Skeletal muscle cell (primary cell): Measurements from ENCODE around the gene AKR1A1.
A peak's percentile ranks its signal among the peaks of the same experiment; 100 is the strongest.
"Not testable (repeated sequence)": the region's sequence is repeated elsewhere in the genome, so short reads cannot be mapped to it uniquely, and the experiment has no call there.

ENCODE experiments used
- DNase-seq: peaks from one replicate; pipeline ENCODE4 v3.0.0-alpha.2; 2010; ENCODE audit warnings: low read depth
- H3K4me3 ChIP-seq: 2 replicates; pipeline ENCODE4 v1.5.1; 2011; ENCODE audit warnings: low read depth, mild to moderate bottlenecking, control low read depth, low read length, moderate library complexity

Gene AKR1A1

DNA sequence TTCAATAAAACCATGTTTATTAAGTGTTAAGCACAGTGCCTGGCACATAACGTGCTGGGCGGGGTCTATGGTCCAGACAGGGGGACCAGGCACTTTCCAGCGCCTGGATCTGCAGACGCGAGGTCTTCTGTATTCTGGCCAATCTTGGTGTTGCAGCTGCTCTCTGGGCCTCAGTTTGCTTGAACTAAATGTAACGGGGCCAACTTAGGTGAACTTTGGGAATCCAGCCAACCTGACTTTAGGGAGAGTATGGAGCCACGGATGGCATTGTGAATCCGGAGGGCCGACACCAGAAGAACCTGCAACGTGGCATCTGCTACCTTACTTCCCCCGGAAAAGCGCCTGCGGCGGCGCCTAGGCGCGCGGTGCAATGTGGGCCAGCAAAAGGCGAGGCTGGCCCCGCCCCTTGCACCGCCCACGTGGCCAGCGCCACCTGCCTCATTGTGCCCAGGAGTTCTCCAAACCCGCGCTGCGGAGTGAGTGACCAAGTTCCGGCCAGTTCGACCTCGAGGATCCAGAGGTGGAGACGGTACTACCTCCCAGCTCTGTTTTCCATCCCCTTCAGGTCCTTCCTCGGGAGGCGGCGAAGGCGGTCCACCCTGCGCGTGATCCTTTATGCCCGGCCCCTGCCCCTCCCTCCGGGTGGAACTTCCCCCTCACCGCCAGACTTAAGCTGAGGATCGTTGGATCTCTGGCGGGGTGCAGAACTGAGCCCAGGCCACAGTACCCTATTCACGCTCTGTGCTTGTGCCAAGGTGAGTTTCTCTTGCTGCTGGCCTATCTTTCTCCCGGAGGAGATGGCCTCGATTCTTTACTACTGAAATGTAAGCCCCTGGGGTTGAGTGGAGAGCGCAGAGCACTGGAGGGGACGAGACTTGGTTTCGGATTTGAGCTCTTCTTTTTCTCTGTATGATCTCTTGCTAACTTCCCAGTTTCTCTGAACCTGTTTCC lies at the start of gene AKR1A1:
Gene AKR1A1, plus strand, starts transcription at position 426 of the 951 bp plus-strand sequence. CDS start 10,969 bp downstream, outside the sequence.
- peak; percentile 49 for DNase-seq
- peak within 1 kb of the TSS; percentile 74 for H3K4me3 ChIP-seq

DNA sequence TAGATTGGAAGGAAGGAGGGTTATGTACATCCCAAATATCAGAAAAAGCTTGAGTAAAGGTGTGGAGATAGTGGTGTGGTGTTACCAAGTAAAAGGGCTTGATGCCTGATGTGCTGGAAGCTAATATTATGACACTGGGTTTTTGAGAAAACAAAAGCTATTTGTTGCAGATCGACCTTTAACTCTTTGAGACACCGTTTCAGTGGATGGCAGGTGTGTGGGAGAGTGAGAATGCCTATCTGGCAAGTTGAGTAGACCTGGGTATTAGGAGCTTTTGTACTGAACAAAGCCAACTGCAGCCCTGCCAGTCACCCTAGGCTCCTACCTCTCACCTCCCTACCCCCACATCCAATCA lies 49.1 kb upstream of the AKR1A1 start:
- no peak for DNase-seq

DNA sequence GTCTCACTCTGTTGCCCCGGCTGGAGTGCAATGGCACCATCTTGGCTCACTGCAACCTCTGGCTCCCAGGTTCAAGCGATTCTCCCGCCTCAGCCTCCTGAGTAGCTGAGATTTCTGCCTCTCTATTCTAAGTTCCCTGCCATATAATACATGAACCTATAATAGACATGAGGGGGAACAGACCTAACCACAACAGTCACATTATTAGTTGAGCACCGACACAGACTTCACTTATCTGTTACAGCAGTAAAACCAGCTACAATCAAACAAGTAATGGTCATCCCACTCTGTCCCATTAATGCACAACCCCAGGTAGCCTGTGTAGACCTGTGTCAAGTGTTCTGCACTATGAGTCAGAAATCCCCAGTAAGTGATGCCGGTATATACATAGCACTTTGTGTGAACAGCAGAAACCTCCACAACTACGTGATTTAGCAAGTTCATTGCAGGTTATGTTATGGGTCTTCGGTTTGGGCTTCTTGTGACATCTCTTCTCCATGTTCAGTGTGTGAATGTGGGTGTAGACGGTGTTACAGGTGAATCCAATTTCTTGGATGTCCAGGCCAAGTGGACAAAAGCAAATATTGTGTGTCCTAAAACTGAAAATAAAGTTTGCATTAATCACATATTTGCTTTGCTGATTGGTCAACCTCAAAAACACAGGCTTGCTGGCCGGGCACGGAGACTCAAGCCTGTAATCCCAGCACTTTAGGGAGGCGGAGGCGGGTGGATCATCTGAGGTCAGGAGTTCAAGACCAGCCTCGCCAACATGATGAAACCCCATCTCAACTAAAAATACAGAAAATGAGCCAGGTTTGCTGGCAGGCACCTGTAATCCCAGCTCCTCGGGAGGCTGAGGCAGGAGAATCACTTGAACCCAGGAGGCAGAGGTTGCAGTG lies 46.9 kb upstream of the AKR1A1 start:
- H3K4me3 ChIP-seq, result no peak overlapping the region
- DNase-seq, result no peak

More for the DNA sequence above, 49.1 kb upstream of the AKR1A1 start:
- H3K4me3 ChIP-seq, result no peak overlapping the region

DNA sequence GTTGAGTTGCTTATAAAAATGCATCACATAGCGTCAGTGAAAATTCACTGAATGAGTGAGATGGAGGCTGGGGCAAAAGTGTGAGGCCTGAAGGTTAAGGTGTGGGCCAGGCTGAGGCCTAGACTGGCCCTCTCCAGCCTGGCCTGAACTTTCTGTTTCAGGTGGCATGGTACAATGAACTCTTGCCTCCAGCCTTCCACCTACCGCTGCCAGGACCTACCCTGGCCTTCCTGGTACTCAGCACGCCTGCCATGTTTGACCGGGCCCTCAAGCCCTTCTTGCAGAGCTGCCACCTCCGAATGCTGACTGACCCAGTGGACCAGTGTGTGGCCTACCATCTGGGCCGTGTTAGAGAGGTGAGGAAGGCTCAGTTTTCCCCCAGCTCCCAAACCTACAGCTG lies 43.4 kb upstream of the AKR1A1 start:
- H3K4me3 ChIP-seq, result no peak overlapping the region
- DNase-seq, result no peak

DNA sequence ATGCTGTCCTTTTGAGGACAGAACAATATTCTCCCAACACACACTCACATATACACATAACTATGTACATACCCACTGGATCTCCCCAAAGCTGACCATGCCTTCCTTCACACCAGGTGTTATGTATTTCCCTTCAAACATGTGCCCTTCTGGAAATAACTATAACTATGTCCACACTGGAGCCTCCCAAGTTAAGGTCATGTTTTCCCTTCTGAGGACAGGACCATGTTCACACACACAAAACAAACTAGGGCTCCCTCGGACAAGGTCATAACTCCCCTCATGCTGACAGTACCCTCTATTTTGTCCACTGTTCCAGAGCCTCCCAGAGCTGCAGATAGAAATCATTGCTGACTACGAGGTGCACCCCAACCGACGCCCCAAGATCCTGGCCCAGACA lies 42.7 kb upstream of the AKR1A1 start:
- DNase-seq, result no peak
- H3K4me3 ChIP-seq, result no peak overlapping the region

DNA sequence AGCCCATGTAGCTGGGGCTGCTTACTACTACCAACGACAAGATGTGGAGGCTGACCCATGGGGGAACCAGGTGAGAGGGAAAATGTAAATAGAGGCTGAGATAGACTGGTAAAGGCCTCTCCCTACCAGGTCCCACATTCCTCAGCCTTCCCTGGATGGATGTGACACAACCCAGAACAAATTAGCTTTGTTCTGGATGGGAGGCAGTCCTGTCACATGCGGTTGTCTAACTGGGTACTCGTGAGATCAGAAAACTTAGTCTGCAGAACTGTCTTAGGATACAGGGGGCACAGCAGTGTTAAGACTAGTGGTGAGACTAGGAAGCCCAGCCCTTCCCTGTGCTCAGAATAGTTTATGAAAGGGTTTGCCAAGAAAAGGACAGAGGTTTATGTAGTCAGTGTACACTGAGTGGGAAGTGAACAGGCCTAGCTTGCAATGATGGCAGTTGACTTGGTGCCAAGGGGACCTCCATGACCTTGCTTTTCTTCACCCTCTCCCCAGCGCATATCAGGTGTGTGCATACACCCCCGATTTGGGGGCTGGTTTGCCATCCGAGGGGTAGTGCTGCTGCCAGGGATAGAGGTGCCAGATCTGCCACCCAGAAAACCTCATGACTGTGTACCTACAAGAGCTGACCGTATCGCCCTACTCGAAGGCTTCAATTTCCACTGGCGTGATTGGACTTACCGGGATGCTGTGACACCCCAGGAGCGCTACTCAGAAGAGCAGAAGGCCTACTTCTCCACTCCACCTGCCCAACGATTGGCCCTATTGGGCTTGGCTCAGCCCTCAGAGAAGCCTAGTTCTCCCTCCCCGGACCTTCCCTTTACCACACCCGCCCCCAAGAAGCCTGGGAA lies 42.1 kb upstream of the AKR1A1 start:
- H3K4me3 ChIP-seq, result no peak overlapping the region
- no peak for DNase-seq

DNA sequence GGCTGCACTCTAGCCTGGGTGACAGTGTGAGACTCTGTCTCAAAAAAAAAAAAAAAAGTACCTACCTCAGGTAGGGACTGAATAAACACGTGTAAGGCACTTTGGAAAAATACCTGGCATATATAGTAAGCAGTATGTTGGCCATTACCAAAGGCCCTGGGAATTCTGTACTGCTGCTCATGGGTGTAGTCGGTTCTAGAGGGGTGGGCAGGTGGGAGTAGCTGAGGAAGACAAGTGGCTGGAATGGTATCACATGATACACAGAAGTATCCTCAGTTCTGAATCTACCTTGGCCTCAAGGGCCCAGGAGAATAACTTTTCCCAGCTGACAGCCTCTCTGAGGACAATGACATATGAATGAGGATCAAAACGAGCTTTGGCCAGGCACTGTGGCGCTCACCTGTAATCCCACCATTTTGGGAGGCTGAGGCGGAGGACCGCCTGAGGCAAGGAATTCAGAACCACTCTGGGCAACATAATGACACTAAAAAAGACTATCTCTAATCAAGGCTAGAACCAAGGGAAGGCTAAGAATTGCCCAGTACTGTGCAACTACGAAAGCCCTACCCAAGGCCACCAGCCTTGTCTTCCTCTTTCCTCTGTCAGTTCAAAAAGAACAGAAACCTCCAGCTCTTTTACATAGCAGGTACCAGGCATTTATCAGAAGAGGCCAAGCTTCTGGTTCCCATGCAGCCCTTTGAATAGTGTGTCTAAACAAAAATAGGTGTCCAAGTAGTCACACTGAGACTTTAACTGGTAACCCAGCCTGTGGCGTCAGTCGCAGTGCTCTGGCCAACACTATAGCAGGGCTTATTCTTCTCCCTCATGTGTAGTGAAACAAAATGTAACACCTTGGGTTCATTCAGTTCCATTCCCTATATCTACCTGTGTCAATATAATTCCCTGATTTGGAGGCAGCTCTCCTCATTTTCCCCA lies 40.3 kb upstream of the AKR1A1 start:
- DNase-seq, result no peak
- no peak overlapping the region for H3K4me3 ChIP-seq

DNA sequence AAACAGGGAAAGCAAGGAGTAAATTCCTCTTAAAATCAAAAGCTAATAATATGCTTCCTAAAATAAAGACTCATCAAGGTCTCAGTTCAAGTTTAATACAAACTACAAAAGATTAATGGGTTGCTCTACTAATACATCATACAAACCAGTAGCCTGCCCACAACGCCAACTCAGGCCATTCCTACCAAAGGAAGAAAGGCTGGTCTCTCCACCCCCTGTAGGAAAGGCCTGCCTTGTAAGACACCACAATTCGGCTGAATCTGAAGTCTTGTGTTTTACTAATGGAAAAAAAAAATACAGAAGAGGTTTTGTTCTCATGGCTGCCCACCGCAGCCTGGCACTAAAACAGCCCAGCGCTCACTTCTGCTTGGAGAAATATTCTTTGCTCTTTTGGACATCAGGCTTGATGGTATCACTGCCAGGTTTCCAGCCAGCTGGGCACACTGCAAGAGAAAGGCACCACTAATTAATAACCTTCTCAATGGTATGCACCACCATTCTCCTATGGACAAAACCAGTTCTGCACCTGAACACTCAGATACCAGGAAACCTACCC lies 39.6 kb upstream of the AKR1A1 start:
- no peak overlapping the region for H3K4me3 ChIP-seq
- no peak for DNase-seq

DNA sequence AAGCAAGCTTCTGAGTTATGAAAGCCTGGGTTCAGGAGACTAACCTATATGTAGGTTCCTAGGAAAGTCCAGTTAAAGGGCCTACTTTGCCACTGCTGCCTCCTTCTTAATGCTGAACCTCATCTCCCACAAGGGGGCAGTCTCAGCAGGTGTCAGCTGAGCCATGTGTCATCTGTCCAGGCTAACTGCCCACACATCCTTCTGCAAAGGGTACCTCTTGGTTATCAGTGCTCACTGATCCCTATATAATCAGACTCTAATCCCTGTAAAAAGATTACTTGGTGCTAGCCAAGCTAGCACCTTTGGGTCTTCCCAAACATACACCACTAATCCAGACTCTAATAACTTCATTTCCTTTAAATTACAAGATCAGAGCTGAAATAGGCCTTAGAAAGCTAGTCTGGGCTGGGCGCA lies 38.0 kb upstream of the AKR1A1 start:
- H3K4me3 ChIP-seq, result no peak overlapping the region
- DNase-seq, result no peak

DNA sequence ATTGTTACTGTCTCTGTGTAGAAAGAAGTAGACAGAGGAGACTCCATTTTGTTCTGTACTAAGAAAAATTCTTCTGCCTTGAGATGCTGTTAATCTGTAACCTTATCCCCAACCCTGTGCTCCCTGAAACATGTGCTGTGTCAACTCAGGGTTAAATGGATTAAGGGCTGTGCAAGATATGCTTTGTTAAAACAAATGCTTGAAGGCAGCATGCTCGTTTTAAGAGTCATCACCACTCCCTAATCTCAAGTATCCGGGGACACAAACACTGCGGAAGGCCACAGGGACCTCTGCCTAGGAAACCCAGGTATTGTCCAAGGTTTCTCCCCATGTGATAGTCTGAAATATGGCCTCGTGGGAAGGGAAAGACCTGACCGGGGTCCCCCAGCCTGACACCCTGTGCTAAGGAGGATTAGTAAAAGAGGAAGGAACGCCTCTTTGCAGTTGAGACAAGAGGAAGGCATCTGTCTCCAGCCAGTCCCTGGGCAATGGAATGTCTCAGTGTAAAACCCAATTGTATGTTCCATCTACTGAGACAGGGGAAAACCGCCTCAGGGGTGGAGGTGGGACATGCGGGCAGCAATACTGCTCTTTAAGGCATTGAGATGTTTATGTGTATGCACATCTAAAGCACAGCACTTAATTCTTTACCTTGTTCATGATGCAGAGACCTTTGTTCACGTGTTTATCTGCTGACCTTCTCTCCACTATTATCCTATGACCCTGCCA lies 36.9 kb upstream of the AKR1A1 start:
- DNase-seq, H3K4me3 ChIP-seq: not testable (repeated sequence)

DNA sequence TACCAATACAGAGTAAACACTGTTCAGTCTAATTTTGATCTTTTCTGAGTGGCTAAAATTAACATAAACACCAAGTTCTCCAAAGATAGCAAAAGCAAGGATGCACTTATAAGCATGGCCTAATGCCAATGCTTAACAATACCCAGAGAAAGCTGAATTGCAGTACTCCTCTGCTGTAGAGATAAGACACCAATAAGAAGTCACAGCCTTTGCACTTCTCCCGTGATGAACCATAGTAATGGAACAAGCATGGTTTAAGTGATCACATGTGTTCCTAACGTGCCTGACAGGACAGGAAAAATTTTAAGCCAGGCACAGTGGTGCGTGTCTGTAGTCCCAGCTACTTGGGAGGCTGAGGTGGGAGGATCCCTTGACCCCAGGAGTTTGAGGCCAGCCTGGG lies 34.6 kb upstream of the AKR1A1 start:
- no peak for DNase-seq

DNA sequence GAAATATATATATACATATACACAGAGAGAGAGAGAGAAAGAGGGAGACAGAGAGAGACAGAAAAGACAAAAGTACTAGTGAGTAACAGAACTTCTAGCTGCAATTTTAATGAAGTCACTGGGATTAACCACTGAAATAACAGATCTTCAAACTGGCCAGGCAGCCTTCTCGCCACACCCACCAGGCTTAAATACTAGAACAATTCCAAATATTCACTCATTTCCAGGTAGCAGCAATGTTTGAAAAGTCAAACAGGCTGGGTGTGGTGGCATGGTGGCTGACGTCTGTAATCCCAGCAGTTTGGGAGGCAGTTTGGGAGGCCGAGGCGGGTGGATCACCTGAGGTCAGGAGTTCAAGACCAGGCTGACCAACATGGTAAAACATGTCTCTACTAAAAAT lies 34.2 kb upstream of the AKR1A1 start:
- H3K4me3 ChIP-seq, result no peak overlapping the region
- DNase-seq, result no peak

More for the DNA sequence above, 34.6 kb upstream of the AKR1A1 start:
- H3K4me3 ChIP-seq, result no peak overlapping the region

DNA sequence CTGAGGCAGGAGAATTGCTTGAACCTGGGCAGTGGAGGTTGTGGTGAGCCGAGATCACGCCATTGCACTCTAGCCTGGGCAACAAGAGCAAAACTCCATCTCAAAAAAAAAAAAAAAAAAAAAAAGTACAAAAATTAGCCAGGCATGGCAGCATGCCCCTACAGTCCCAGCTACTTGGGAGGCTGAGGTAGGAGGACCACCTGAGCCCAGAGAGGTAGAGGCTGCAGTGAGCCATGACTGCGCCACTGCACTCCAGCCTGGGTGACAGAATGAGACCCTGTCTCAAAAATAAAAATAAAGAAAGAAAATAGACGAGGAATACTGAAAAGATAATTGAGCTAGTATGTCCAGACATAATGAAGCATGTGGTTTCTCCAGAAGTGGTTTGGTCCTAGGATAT lies 32.3 kb upstream of the AKR1A1 start:
- H3K4me3 ChIP-seq, DNase-seq: not testable (repeated sequence)

DNA sequence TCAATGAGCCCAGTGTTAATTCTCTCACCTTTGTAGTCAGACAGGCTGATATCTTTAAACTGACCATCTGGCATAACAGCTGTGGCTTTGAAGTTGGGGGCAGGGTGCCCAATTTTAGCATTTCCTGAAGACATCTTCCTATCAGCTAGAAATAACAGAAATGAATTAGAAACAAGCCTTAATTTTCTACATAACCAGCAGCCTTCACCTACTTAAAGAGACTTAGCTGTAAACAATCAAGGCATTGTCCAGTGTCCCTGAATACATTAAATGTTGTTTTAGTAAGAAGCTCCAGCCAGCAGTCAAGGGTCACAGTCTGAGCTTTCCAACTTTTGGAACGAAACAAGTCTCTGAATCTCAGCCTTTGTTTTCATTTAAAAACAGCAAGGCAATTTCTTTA lies 31.7 kb upstream of the AKR1A1 start:
- no peak for DNase-seq
- H3K4me3 ChIP-seq, result peak overlapping the region; percentile 0

DNA sequence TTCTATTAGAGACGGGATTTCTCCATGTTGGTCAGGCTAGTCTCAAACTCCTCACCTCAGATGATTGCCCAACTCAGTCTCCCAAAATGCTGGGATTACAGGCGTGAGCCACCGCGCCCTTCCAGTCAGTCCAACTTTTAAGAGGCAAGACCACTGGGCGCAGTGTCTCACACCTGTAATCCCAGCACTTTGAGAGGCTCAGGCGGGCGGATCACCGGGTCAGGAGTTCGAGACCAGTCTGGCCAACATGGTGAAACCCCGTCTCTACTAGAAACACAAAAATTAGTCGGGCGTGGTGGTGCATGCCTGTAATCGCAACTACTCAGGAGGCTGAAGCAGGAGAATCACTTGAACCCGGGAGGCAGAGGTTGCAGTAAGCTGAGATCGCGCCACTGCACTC lies 30.9 kb upstream of the AKR1A1 start:
- H3K4me3 ChIP-seq, result peak overlapping the region; percentile 0
- not testable (repeated sequence) for DNase-seq

DNA sequence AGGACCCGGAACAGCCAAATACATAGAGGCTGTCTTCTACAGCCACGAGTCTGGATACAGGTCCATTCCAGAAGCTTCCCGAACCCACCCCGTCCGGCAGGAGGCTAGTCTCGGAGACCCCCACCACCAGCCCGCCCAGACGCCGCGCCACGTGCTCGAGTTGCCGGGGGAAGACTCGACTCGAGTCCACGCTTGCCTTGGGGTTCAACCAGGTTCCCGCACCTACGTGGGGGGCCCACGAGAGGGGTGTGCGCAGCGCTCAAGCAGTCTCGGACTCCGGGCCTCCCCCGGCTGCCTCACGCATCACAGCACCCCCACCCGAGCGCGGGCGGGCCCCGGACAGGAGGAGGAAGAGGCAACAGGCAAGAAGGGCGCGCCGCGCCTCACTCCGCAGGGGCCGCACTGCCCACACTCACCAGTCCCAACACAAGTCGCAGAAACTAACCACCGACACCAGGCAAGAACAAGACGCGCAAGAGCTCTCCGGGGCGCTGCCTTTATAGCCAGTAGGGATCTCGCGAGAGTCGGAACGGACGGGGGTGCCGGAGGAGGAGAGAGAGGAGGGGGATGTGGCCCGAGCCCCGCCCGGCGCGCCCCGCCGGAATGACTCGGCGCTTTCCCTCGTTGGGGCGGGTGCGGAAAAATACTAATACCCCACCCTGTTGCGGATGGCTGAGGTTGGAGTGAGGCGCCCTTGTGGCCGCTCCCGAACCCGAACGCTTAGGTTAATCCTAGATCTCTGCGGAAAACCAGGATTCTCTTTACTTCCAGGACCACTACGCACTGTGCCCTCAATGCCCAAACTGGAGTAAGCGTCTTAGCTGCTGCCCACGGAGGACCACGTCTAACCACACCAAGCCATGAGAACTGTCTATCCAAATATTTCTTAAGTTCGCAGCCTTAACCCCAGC lies 29.0 kb upstream of the AKR1A1 start, which contains the start of gene PRDX1:
Gene PRDX1, minus strand, starts transcription at position 472 of the 911 bp plus-strand sequence. CDS start 2,841 bp downstream, outside the sequence.
- peak within 1 kb of the TSS; percentile 97 for H3K4me3 ChIP-seq
- DNase-seq, result peak; percentile 83
